A549 (cell line): ENCODE measurements around the gene MRPL2. TPM values are rescaled to one million over a fixed set of nuclear protein-coding genes. Genes with fewer than 3 reads are reported as not detected.

ENCODE experiments used
- ATAC-seq, 2 experiments: fragments of 200-7000 bp in 1 of 2; fragments of >200 bp in 1 of 2; cut with Nextera tagmentation in 1 of 2; cut with Tn5 transposase in 1 of 2; 3 replicates each; pipeline versions ENCODE4 v1.8.0 to v1.9.1; 2018 to 2020; ENCODE audit warnings: mild to moderate bottlenecking in 1 of 2, moderate library complexity in 1 of 2
- CTCF ChIA-PET: fragments of 300-600 bp; sonication (Branson Sonifier 250); formaldehyde crosslinking; extraction: SDS; loops from one replicate; lab custom pipeline; 2021; ENCODE audit warnings: antibody characterized with exemption, inconsistent platforms; lab: Yijun Ruan, JAX
- POLR2A ChIA-PET: fragments of 350-600 bp; formaldehyde crosslinking; extraction: SDS; loops from one replicate; lab custom pipeline; 2021; ENCODE audit warnings: antibody characterized with exemption, inconsistent platforms; lab: Yijun Ruan, JAX
- DNase-seq, 2 experiments: peaks; one replicate each; pipeline versions ENCODE4 v3.0.0 to v3.0.0-alpha.2; 2011 to 2016; ENCODE audit warnings: low read depth in 1 of 2, low spot score in 1 of 2
- FAIRE-seq: peaks from 2 replicates; lab custom pipeline; 2011; peaks lifted over from hg19 to GRCh38; lab: Jason Lieb, UNC
- H3K27ac ChIP-seq, 2 experiments: fragments of >200 bp; sonication (Bioruptor Twin); formaldehyde crosslinking; 3 replicates each; pipeline ENCODE4 v1.5.1; 2016 to 2017
- H3K4me1 ChIP-seq: fragments of >200 bp; sonication (Bioruptor Twin); formaldehyde crosslinking; 3 replicates; pipeline ENCODE4 v1.6.1; 2016
- H3K4me2 ChIP-seq: fragments of >200 bp; sonication (Bioruptor Twin); formaldehyde crosslinking; 3 replicates; pipeline ENCODE4 v1.6.1; 2016
- H3K4me3 ChIP-seq: fragments of >200 bp; sonication (Bioruptor Twin); formaldehyde crosslinking; 3 replicates; pipeline ENCODE4 v1.5.1; 2016
- H3K9me3 ChIP-seq: fragments of >200 bp; sonication (Bioruptor Twin); formaldehyde crosslinking; 3 replicates; pipeline ENCODE4 v1.6.1; 2016
- ATOH8 ChIP-seq: fragments of 250-450 bp; sonication (Bioruptor Pico); IDR thresholded peaks from 2 replicates; pipeline ENCODE4 v1.5.0; 2020; ENCODE audit warnings: low read depth, mild to moderate bottlenecking, moderate library complexity
- BCL3 ChIP-seq: fragments of >200 bp; sonication (Bioruptor Twin); formaldehyde crosslinking; IDR thresholded peaks from 3 replicates; pipeline ENCODE4 v1.6.1; 2016
- CBX2 ChIP-seq: fragments of 200-600 bp; sonication (generic); IDR thresholded peaks from 2 replicates; pipeline ENCODE4 v1.6.1; 2016; ENCODE audit warnings: low read depth, mild to moderate bottlenecking, borderline replicate concordance
- CEBPB ChIP-seq, 2 experiments: fragments of >200 bp in 1 of 2; sonication (Bioruptor Twin) in 1 of 2; formaldehyde crosslinking in 1 of 2; IDR thresholded peaks; 2 replicates each; pipeline ENCODE4 v1.6.1; 2012 to 2016
- CHD4 ChIP-seq: fragments of 200-600 bp; sonication (generic); IDR thresholded peaks from 2 replicates; pipeline ENCODE4 v1.6.1; 2016; ENCODE audit warnings: antibody characterized with exemption, mild to moderate bottlenecking, borderline replicate concordance
- CTCF ChIP-seq: fragments of >200 bp; sonication (Bioruptor Twin); formaldehyde crosslinking; IDR thresholded peaks from 3 replicates; pipeline ENCODE4 v1.5.1; 2016
- E2F6 ChIP-seq: IDR thresholded peaks from 2 replicates; pipeline ENCODE4 v1.6.1; 2012; ENCODE audit warnings: low read depth, borderline replicate concordance
- EHF ChIP-seq: fragments of 250-450 bp; sonication (Bioruptor Pico); IDR thresholded peaks from 2 replicates; pipeline ENCODE4 v1.5.0; 2020; ENCODE audit warnings: mild to moderate bottlenecking
- FOSB ChIP-seq: fragments of 250-450 bp; sonication (Bioruptor Pico); IDR thresholded peaks from 2 replicates; pipeline ENCODE4 v1.5.0; 2020; ENCODE audit warnings: mild to moderate bottlenecking, moderate library complexity
- FOSL2 ChIP-seq, 2 experiments: fragments of 450-650 bp in 1 of 2; fragments of >200 bp in 1 of 2; sonication (Bioruptor Twin) in 1 of 2; formaldehyde crosslinking; IDR thresholded peaks; 2 replicates each; pipeline versions ENCODE4 v1.5.0 to v1.6.1; 2016 to 2020; ENCODE audit warnings: mild to moderate bottlenecking in 1 of 2, moderate library complexity in 1 of 2
- FOXS1 ChIP-seq: fragments of 250-450 bp; sonication (Bioruptor Pico); IDR thresholded peaks from 2 replicates; pipeline ENCODE4 v1.5.0; 2020; ENCODE audit warnings: mild to moderate bottlenecking, moderate library complexity
- HDAC2 ChIP-seq: fragments of 200-600 bp; sonication (generic); IDR thresholded peaks from 2 replicates; pipeline ENCODE4 v1.6.1; 2016
- HMGXB4 ChIP-seq: fragments of 250-450 bp; sonication (Bioruptor Pico); IDR thresholded peaks from 2 replicates; pipeline ENCODE4 v1.5.0; 2021; ENCODE audit warnings: mild to moderate bottlenecking, moderate library complexity, borderline replicate concordance
- HOXA7 ChIP-seq: fragments of 250-450 bp; sonication (Bioruptor Pico); IDR thresholded peaks from 2 replicates; pipeline ENCODE4 v1.5.0; 2020; ENCODE audit warnings: mild to moderate bottlenecking, moderate library complexity
- KDM5A ChIP-seq: fragments of 200-600 bp; sonication (generic); IDR thresholded peaks from 2 replicates; pipeline ENCODE4 v1.6.1; 2016; ENCODE audit warnings: antibody characterized with exemption, mild to moderate bottlenecking
- MAFK ChIP-seq: fragments of 450-650 bp; IDR thresholded peaks from 2 replicates; pipeline ENCODE4 v1.6.1; 2014; ENCODE audit not compliant: partially characterized antibody
- MAX ChIP-seq: IDR thresholded peaks from 2 replicates; pipeline ENCODE4 v1.6.1; 2012
- MAZ ChIP-seq: fragments of 150-350 bp; IDR thresholded peaks from 2 replicates; pipeline ENCODE4 v1.6.1; 2014; ENCODE audit warnings: antibody characterized with exemption, low read depth, low read length, borderline replicate concordance
- MYC ChIP-seq: IDR thresholded peaks from 2 replicates; pipeline ENCODE4 v1.6.1; 2012; ENCODE audit warnings: mild to moderate bottlenecking, inconsistent platforms, low read length, improper control_type of control experiment, borderline replicate concordance
- NPAS2 ChIP-seq: fragments of 250-450 bp; sonication (Bioruptor Pico); IDR thresholded peaks from 2 replicates; pipeline ENCODE4 v1.8.0; 2022; ENCODE audit warnings: mild to moderate bottlenecking, moderate library complexity, borderline replicate concordance
- PBX3 ChIP-seq: IDR thresholded peaks from 2 replicates; pipeline ENCODE4 v1.6.1; 2012
- RCOR1 ChIP-seq: fragments of 150-350 bp; IDR thresholded peaks from 2 replicates; pipeline ENCODE4 v1.6.1; 2014; ENCODE audit warnings: antibody characterized with exemption, low read length, low read depth
- SMC3 ChIP-seq: fragments of >200 bp; sonication (Bioruptor Twin); formaldehyde crosslinking; IDR thresholded peaks from 3 replicates; pipeline ENCODE4 v1.6.1; 2018; ENCODE audit warnings: inconsistent platforms
- SREBF2 ChIP-seq: fragments of 450-650 bp; IDR thresholded peaks from 2 replicates; pipeline ENCODE4 v1.6.1; 2014; ENCODE audit warnings: mild to moderate bottlenecking, moderate library complexity
- ZFP36 ChIP-seq: fragments of 450-650 bp; IDR thresholded peaks from 2 replicates; pipeline ENCODE4 v1.6.1; 2014; ENCODE audit warnings: borderline replicate concordance; ENCODE audit not compliant: partially characterized antibody
- ZNF302 ChIP-seq: fragments of 250-450 bp; sonication (Bioruptor Pico); IDR thresholded peaks from 2 replicates; pipeline ENCODE4 v1.9.0; 2021; ENCODE audit warnings: inconsistent platforms, mild to moderate bottlenecking, moderate library complexity
- WGBS: methylation state at CpG from one replicate; pipeline ENCODE4 v1.1.6; 2017; ENCODE audit errors: missing lambda C conversion rate; 5-methylcytosine and 5-hydroxymethylcytosine counted together
- polyA plus RNA-seq, 4 experiments: library from polyadenylated mRNA; depleted of rRNA in 3 of 4; stranded (reverse); fragments of >200 nt; fragmentation: RNase III in 1 of 4; extraction: RNeasy Plus Mini Kit Qiagen cat#74134 plus additional on column Dnase treatment in 1 of 4; gene quantifications; 2 replicates in 3 of 4; 3 replicates in 1 of 4; pipeline ENCODE4 v1.2.3, GENCODE V29; 2011 to 2017

MRPL2 gene
- polyA plus RNA-seq, 2 of the 4 experiments (the other 2 are of a cell fraction) = 33.7 to 51.9 TPM

- Histone ChIP-seq H3K4me1 (peaks cover 20% of the 10 kb centered on the region), H3K27ac (no peak overlapping the region), H3K4me3 (no peak overlapping the region), H3K9me3 (no peaks in the 10 kb centered on the region), H3K4me2 (no peak overlapping the region)
- CTCF ChIA-PET = interaction anchor here (2.5 kb wide), 1 partner anchor 124 kb away, joined by 7 read pairs; no protein-coding TSS in a partner anchor
- FAIRE-seq (no peak), ATAC-seq (no peak), DNase-seq (no peak)
- TF ChIP-seq CBX2 (no peak), FOXS1 (CRISPR knock-in tag) (no peak), CEBPB (IDR thresholded peaks at IDR 0.05) (no peak), FOSL2 (IDR thresholded peaks at IDR 0.05) (no peak), FOSL2 (CRISPR knock-in tag; IDR thresholded peaks at IDR 0.05) (no peak), KDM5A (no peak), SREBF2 (no peak), ATOH8 (CRISPR knock-in tag) (no peak), RCOR1 (no peak), ZFP36 (no peak), EHF (no peak), E2F6 (no peak), CHD4 (no peak), MAZ (no peak)
- POLR2A ChIA-PET = no interaction called here
- WGBS = 100% methylated on average over 2 of the region's 2 CpGs
Measured at GRCh38 chr6:43019152-43019551, 40.1 kb downstream of the MRPL2 start.

- CTCF ChIA-PET = interaction anchor here (0.6 to 1.3 kb wide), 3 partner anchors 12 to 175 kb away, joined by 3 read pairs; no protein-coding TSS in a partner anchor
Measured at GRCh38 chr6:43016943-43017334, 42.3 kb downstream of the MRPL2 start.

More at GRCh38 chr6:43016943-43017334, 42.3 kb downstream of the MRPL2 start:
- H3K4me3 ChIP-seq = no peak overlapping the region
- no peak for TF ChIP-seq BCL3
- no peak for TF ChIP-seq MAFK
- no peak for TF ChIP-seq SMC3
- TF ChIP-seq CTCF = no peak
- no peak for TF ChIP-seq FOSB (CRISPR knock-in tag)
- no peak for TF ChIP-seq HDAC2
- no peak for TF ChIP-seq FOSL2 (IDR thresholded peaks at IDR 0.05)
- TF ChIP-seq FOSL2 (CRISPR knock-in tag; IDR thresholded peaks at IDR 0.05) = no peak
- no peak for TF ChIP-seq PBX3
- no peak for TF ChIP-seq HOXA7 (CRISPR knock-in tag)
- no peak for TF ChIP-seq MAX
- no peak for TF ChIP-seq E2F6
- TF ChIP-seq HMGXB4 (CRISPR knock-in tag) = no peak
- no peak for TF ChIP-seq MYC
- TF ChIP-seq FOXS1 (CRISPR knock-in tag) = no peak
- no peak for TF ChIP-seq NPAS2
- TF ChIP-seq KDM5A = no peak
- TF ChIP-seq RCOR1 = no peak
- no peak for TF ChIP-seq ZNF302 (CRISPR knock-in tag)
- FAIRE-seq (no peak), DNase-seq (no peak), ATAC-seq (no peak)
- no peak overlapping the region for H3K4me2 ChIP-seq
- no peaks in the 10 kb centered on the region for H3K9me3 ChIP-seq
- H3K27ac ChIP-seq = no peak overlapping the region
- H3K4me1 ChIP-seq = peaks cover 18% of the 10 kb centered on the region
- 95% methylated on average over 4 of the region's 12 CpGs for WGBS
- POLR2A ChIA-PET = no interaction called here
